ENCODE results near the gene CARD10.

CARD10 gene, protein sequence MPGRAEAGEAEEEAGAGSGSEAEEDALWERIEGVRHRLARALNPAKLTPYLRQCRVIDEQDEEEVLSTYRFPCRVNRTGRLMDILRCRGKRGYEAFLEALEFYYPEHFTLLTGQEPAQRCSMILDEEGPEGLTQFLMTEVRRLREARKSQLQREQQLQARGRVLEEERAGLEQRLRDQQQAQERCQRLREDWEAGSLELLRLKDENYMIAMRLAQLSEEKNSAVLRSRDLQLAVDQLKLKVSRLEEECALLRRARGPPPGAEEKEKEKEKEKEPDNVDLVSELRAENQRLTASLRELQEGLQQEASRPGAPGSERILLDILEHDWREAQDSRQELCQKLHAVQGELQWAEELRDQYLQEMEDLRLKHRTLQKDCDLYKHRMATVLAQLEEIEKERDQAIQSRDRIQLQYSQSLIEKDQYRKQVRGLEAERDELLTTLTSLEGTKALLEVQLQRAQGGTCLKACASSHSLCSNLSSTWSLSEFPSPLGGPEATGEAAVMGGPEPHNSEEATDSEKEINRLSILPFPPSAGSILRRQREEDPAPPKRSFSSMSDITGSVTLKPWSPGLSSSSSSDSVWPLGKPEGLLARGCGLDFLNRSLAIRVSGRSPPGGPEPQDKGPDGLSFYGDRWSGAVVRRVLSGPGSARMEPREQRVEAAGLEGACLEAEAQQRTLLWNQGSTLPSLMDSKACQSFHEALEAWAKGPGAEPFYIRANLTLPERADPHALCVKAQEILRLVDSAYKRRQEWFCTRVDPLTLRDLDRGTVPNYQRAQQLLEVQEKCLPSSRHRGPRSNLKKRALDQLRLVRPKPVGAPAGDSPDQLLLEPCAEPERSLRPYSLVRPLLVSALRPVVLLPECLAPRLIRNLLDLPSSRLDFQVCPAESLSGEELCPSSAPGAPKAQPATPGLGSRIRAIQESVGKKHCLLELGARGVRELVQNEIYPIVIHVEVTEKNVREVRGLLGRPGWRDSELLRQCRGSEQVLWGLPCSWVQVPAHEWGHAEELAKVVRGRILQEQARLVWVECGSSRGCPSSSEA

DNA sequence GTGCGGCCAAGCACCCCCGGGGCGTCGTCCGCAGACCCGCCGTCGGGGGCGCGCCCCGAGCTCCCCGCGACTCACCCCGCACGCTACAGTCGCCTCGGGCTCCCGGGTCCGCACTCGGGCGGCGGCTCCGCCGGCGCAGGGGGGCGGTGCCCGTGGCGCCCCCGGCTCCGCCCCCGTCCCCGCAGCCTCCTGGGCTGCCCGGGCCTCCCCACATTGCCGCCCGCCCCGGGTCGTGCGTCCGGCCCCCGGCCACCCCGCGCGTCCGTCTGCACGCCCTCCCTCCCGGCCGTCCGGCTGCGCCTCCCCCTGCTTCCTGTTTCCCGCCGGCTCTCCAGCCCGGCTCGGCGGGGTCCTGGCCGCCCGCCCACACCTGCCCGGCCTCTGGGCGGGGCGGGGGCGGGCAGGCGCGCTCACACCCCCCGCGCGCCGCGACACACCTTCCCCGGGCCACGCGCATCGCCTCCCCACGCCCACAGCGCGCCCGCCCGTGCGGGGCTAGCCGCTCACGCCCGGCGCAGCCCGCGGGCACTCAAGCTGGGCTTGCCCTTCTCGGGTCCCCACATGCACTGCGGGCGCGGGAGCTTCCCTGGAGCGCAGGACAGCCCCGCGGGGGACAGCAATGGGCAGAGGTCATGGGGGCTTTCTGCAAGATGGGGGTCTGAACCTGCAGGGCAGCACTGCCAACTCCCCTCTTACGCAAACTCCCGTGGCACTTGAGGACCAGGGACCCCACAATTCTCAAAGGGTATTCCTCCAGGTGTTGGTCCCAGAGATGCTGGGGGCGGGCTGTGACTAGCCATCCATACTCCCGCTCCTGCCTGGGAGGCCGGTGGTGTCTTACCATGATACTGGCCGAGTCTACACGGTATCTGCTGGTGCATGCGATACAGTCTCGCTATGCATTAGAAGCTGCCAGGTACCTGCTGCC lies at the start of gene CARD10:
Gene CARD10, minus strand, starts transcription at position 148 of the 928 bp plus-strand sequence. CDS start 215 bp downstream, outside the sequence.
- DNase-seq, result peak in 1 of 2 donors; percentile 18

DNA sequence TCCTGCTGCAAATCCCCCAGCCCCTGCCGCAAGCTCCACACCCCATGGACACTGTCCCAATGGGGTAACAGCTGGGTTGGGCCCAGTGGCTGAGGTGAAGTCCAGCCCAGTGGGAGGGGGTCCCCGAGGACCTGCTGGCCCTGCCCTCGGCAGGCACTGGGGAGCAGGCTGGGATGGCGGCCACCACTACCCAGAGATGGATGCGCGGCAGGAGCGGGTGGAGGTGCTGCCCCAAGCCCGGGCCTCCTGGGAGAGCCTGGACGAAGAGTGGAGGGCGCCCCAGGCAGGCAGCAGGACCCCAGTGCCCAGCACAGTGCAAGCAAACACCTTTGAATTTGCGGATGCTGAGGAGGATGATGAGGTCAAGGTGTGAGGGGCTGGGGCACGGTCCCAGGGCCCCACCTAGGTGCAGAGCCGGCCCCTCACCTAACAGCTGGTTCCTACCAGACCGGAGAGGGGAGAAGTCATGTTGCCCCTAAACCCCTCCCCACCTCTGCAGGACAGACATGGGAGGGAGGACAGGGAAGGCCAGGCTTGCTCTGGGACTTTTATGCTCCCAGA lies 49.3 kb upstream of the CARD10 start:
- no peak for DNase-seq

DNA sequence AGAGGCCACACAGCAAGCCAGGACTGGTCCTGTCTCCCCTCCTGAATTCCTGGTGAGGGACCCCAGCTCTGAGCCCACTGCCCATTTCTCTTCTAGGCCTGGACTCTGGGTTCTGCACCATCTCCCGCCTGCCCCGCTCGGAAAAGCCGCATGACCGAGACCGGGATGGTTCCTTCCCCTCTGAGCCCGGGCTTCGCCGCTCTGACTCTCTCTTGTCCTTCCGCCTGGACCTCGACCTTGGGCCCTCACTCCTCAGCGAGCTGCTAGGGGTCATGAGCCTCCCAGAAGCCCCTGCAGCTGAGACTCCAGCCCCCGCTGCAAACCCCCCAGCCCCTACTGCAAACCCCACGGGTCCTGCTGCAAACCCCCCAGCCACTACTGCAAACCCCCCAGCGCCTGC lies 48.8 kb upstream of the CARD10 start:
- DNase-seq, result no peak

DNA sequence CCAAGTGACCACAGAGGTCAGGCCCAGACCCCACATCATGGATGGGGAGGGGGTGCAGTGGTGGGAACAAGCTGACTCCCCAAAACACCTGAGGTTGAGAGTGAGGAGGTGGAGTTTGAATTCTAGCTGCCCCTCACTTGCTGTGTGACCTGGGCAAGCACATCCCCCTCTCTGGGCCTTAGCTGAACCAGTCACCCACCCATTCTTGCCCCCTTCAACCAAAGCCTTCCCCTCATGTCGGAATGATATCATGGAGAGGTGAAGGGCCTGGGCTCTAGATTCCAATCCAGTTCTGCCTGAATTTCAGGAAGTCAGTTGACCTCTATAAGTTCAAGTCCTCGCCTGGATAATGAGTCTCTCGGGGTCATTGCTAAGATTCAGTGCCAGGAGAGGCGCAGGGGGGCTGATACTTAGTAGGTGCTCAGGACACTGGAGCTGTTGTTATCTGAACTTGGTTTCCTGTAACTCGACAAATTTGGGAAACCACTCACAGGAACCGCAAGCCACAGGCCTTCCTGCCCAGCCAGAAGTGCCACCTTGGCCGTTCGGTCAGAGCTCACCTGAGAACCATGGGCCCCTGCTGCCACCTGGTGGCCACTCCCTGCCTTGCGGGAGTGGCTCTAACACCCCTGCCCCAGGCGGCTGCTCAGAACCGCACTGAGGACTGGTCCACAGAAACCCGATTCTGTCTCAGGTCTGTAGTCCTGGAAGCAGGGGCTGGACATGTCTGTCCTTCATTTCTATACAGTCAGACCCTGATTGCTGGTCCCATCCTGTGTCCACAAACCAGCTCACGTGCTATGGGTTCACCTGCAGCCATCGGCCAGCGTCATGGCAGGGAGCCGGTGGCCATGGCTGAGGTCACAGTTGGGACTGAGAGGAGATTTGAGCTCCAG lies 47.9 kb upstream of the CARD10 start:
- peak; percentile 92 to 96 for DNase-seq

DNA sequence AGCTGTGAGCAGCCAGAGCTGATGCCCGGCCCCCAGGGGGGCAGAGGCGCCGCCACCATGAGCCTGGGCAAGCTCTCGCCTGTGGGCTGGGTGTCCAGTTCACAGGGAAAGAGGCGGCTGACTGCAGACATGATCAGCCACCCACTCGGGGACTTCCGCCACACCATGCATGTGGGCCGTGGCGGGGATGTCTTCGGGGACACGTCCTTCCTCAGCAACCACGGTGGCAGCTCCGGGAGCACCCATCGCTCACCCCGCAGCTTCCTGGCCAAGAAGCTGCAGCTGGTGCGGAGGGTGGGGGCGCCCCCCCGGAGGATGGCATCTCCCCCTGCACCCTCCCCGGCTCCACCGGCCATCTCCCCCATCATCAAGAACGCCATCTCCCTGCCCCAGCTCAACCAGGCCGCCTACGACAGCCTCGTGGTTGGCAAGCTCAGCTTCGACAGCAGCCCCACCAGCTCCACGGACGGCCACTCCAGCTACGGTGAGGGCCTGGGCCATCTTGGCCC lies 47.2 kb upstream of the CARD10 start:
- DNase-seq, result peak; percentile 30 to 42

DNA sequence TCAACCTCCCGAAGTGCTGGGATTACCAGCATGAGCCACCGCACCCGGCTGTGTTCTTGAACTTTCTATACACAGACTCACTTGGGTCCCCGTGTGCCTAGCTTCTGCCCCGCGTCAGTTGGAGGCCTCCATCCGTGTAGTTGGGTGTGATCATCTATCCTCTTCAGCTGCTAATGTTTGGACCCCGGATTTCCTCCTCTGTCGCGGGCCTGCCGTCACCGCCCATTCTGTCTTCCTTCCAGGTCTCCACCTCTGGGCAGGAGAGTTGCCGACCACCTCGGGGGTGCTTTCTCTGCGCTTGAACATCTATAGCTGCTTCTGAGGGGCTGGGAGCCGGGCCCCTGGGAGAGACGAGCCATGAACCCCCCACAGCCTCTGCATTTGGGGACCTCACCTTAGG lies 46.6 kb upstream of the CARD10 start:
- no peak for DNase-seq

DNA sequence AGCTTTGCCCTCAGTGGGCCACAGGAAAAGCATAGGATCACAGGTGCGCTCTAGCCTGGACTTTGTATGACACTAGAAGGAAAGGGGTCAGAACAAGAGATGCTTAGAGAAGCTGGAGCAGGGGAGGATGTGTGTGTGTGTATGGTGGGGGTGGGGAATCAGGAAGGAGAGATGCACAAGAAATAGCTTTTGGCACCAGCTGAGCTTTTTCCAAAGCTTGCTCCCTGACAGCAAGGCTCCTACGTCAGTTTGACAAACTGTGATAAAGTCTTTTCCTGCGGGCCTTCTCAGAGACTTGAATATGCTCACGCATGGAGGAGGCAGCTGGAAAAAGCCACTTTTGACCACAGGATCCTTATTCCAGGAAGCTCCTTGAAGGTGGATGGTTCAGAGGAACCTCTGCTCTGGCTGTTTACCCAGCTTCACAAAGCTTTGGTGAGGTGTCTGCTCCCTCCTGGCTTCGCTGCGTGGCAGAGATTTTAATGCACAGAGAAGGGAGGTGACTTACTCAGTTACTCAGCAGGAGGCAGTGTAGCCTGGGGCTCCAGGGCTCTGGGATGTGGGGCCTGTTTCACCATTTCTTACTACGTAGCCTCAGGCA lies 45.0 kb upstream of the CARD10 start:
- DNase-seq, result no peak

DNA sequence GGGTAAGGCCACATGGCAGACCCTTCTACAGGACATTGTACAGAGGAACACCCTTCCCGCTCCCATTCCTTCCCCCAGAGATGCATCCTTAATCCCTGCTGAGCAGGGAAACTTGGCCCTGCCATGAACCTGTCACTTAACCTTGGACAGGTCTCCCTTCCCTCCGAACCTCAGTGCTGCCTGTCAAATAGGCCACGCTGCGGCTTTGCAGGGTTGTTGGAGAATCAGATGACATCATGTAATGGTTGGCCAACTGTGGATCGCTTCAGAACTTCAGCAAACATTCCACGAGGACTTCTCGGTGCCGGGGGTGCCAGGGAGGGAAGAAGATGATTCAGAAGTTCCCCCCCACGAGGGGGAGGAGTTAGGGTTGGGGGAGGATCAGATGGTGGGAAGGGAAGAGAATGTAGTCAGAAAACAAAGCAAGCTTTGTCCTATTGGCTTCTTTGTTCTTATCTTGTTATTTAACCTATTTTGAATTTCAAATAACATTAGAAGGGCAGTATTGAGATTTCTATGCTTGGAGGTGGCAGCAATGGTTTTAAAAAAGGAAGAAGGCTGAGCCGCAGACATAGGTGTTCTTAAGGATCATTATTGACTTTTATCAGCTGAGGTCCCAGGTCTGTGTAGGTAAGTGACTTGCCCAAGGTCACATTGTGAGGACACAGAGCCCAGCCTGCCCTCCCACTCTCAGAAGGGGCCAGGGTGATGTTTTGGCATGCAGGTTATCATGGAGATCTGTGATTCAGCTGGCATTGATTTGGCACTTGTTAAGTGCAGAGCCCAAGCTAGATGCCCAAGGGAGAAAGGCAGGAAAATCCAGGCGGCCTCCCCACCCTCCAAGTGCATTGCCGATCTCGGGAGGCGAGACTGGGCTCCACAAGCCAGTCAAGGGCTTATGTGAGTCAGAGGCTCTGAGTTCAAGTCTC lies 44.2 kb upstream of the CARD10 start:
- no peak for DNase-seq

DNA sequence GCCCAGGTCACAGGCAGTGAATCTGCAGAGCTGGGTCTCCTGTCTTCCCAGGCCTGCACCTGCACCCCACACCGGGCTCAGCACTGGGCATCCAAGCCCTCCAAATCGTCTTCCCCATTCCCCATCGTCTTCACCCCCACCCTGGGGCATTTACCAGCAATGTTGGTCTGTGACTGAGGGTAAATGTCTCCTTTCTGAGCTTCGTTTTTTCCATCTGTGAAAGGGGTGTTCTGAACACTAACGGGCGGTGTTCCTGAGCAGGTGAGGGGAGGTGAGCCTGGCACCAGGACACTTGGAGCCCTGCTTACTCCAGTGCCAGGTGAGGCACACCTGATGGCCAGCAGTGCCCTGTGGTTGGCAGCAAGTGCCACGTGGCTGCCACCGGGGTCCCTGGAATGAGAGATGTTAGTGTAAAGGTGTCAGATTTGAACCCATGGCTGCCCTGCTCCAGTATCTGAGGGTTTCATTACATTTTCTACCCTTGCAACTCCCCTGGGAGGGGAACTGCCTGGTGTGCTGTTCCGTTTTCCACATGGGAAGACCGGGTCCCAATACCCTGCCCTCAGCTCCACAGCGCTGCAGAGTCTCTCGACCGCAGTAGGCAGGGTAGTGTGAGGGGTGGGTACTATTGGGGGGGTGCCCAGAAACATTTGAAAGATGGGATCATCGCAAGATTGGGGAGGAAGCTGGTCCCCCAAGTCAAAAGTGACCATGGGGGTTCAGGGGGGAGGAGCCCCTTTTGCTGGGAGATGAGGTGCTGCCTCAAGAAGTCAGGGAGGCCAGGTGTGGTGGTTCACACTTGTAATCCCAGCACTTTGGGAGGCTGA lies 43.0 kb upstream of the CARD10 start:
- no peak for DNase-seq

DNA sequence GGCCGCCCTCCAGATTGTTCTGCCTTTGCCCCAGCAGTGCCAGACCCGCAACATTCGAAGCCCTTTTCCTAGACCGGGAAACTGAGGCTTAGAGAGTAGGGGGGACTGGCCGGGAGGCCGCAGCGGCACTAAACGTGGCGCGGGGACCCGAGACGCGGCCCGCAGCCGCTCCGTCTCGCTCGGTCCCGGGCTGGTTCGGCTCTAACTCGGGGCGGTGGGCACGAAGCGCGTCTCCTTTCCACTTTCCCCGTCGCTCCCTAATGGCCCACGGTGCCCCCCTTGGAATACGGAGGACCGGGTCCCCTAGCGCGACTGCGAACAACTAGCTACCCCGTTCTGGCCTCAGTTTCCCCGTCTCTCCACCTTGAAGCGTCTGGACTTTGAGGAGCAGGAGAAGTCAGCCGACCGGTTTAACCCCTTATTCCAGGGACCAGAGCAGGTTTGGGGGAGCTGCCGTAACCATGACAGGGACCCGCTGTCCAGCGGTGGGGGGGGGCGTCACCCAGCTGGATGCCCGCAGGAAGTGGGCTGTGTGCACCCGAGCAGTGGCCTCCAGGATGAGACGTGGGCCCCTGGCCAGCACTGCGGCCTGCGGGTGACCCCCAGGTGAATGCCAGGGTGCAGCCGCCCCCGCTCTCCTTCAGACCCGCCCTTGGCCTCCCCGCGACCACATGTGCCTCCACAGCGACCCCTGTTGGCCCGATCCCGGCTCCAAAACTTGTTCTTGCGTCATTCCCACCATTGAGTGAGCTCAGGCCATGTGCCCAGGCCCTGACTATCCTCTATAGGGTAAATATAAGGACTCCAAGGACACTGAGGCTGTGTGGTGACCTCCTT lies 42.2 kb upstream of the CARD10 start:
- DNase-seq, result peak; percentile 89 to 91

DNA sequence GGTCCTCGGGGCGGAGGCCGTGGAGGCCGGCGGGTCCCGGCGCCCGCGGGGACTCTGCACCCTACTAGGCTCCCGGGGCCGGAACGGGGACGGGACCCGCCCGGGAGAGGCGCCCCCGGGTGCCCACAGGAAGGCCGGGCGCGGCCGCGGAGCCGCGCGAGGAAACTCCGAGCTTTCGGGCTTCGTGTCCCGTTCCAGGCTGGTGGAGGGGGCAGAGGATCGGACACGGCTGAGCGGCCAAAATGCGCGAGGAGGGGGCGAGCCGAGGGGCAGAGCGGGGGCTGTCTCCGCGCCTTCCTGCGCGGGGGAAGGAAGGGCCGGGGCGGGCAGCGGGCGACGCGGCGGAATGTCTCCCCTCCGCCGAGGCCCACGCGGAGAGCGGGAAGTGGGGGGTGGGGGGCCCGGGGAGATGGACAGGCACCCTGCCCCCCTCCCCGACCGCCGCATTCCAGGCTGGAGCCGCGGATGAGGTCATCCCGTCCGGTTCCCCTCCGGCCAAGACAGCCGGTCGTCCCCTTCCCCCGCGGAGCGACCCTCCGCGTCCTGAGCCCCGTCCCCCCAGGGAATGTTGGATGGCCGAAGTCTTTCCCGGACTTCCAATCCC lies 41.5 kb upstream of the CARD10 start:
- no peak for DNase-seq

DNA sequence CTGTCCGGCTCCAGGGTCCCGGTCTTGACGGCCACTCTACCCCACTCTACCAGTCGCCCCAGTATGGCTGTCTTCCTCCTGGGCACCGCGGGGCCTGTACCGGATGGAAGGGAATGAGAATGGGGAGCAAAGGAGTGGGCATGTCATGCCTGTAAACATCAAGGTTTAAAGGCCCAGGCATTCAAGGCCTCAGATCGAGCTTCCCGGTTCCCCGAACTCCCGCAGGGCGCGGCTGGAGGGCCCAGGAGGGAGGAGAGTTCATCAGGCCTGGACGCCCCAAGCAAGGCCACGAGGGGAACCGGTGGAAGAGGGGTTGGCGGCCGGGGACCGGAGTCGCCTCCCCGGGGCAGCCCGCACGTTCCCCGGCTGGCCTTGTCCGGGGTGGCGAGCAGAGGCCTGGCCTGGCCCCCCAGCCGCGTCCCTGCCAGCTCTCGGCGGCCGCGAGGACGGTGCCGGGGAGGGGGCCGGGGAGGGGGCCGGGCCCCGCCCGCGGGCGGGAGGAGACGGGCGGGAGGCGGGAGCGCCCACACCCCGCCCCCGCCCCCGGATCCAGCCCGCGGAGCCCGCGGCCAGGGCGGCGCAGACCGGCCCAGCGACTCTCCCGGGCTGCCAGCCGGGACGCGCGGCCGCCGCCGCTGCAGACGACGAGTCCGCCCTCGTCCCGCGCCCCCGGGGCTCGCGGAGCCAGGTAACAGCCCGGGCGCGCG lies 40.8 kb upstream of the CARD10 start, which contains the start of gene CDC42EP1:
Gene CDC42EP1, plus strand, starts transcription at position 580 of the 707 bp plus-strand sequence. CDS start 5,870 bp downstream, outside the sequence.
- no peak for DNase-seq

DNA sequence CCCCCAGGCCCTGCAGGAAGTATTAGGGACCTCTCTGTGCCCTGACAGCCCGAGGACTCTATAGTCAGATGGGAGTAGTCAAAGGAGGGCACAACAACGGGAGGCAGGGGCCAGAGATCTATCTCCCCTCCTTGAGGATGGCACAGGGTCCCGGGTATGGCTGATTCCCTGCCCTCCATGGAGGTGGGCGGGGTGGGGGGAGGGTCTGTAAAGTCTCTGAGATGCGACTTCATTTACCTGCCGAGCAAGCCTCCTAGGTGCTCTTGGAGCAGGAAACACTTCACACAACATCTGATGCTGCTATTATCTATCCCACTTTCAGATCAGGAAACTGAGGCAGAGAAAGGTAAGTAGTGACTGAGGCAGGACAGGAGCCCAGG lies 40.3 kb upstream of the CARD10 start:
- DNase-seq, result no peak

DNA sequence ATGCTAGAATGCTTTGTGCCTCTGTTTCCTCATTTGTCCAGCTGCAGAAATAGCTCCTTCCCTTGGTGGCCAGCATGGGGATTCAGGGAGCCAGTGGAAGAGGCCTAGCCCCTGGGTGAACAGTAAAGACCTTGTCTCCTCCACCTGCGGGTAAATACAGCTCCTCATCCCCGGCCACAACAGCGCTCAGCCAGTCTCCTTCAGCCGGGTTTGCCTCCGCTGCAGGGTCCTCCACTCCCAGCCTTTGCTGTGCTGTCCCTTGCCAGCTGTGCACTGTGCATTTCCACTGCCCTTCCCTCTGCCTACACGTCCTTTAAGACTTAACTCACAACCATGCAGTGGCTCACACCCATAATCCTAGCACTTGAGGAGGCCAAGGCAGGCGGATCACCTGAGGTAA lies 39.6 kb upstream of the CARD10 start:
- DNase-seq, result no peak

DNA sequence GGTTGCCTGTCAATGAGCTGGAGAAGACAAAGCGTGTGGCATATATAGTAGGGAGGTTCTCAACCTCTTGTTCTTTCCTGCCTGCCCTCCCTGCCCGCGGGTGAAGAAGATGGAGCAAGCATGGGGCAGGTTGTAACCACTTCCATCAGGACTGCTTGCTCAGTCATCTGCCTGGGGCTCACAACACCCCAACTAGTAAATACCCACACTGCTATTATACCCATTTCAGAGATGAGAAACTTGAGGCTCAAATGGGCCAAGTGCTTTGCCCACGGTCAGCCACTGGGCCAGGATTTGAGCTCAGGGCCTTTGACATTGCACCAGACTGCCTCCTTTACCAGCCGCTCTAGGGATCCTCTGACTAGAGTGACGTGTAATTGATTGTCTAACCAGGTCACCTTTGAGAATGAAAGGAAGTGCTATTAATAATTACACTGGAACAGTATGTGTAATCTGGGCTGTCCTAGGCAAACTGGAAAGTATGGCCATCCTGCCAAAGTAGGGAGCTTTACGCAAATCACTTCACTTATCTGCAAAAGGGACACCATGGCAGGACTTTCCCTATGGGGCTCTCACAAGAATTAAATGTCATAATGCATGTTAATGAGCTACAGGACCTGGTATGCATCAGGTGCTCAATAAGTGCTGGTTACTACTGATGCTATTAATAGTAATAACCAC lies 38.2 kb upstream of the CARD10 start:
- no peak for DNase-seq
